IMR-90 (cell line): ENCODE measurements around the gene TUSC2.

Experiments
- BHLHE40 ChIP-seq: fragments of 150-350 bp; IDR thresholded peaks from 2 replicates; pipeline ENCODE4 v1.6.1; 2016; ENCODE audit warnings: mild to moderate bottlenecking, low read depth, low read length
- CHD1 ChIP-seq: IDR thresholded peaks from 2 replicates; pipeline ENCODE4 v1.6.1; 2012; ENCODE audit warnings: low read depth, low read length, improper control_type of control experiment
- CTCF ChIP-seq: conservative IDR thresholded peaks from 2 replicates; pipeline ENCODE4 v1.5.1; 2012; ENCODE audit warnings: mild to moderate bottlenecking, low read depth, low read length, improper control_type of control experiment
- ELK1 ChIP-seq: fragments of 150-350 bp; IDR thresholded peaks from 2 replicates; pipeline ENCODE4 v1.6.1; 2016; ENCODE audit warnings: low read depth, mild to moderate bottlenecking, low read length, moderate library complexity, borderline replicate concordance
- FOS ChIP-seq: fragments of 150-350 bp; IDR thresholded peaks from 2 replicates; pipeline ENCODE4 v1.6.1; 2016; ENCODE audit warnings: low read depth, low read length
- MXI1 ChIP-seq: IDR thresholded peaks from 2 replicates; pipeline ENCODE4 v1.6.1; 2012; ENCODE audit warnings: low read depth, mild to moderate bottlenecking, low read length, moderate library complexity, borderline replicate concordance
- POLR2A ChIP-seq: IDR thresholded peaks from 2 replicates; pipeline ENCODE4 v1.6.1; 2012; ENCODE audit warnings: mild to moderate bottlenecking, low read depth, low read length
- RAD21 ChIP-seq: IDR thresholded peaks from 2 replicates; pipeline ENCODE4 v1.6.1; 2012; ENCODE audit warnings: low read length, improper control_type of control experiment
- SMC3 ChIP-seq: fragments of 150-350 bp; IDR thresholded peaks from 2 replicates; pipeline ENCODE4 v1.6.1; 2016; ENCODE audit warnings: low read depth, mild to moderate bottlenecking, antibody characterized with exemption, low read length, moderate library complexity
- USF2 ChIP-seq: fragments of 150-350 bp; IDR thresholded peaks from 2 replicates; pipeline ENCODE4 v1.6.1; 2017; ENCODE audit warnings: mild to moderate bottlenecking, antibody characterized with exemption, low read length, low read depth

GRCh38 chr3:50341996-50342650 is 14.1 kb upstream of the TUSC2 start:
- no peak for TF ChIP-seq POLR2A
- no peak for TF ChIP-seq CTCF
- TF ChIP-seq RAD21: no peak
- TF ChIP-seq USF2: no peak
- TF ChIP-seq CHD1: no peak
- TF ChIP-seq FOS: no peak
- TF ChIP-seq BHLHE40: no peak
- no peak for TF ChIP-seq SMC3
- no peak for TF ChIP-seq MXI1
- no peak for TF ChIP-seq ELK1
